ENCODE data around the gene NAA16. TPM values are rescaled to one million over a fixed set of nuclear protein-coding genes. Genes with fewer than 3 reads are reported as not detected.

The NAA16 gene
- total and polyA plus RNA-seq, 5 donors = 6.3 to 14.2 (median 13.3) TPM

DNA sequence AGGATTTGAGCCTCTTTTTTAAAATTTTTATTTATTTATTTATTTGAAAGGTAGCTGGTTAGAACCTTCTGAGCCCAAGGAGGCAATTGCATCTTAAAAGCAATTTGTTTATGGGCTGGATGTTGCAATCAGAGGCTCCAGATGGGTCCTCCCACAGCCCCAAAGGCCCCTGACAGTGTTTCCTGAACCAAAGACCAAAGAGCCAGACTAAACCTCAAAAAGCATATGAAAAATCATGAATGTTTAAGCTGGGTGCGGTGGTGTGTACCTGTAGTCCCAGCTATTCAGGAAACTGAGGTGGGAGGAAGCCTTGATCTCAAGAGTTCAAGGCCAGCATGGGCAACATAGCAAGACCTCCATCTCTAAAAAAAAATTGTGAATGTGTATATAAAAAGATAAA, 78.5 kb downstream of the NAA16 start:
- H3K4me1 ChIP-seq (ENCODE audit: control insufficient read depth, insufficient read depth, low read length) = no peaks in the 10 kb centered on the region
- ATAC-seq (no peak), DNase-seq (no peak)
- H3K9me3 ChIP-seq (ENCODE audit: control insufficient read depth, low read length) = no peaks in the 10 kb centered on the region
- no peak overlapping the region for H3K27ac ChIP-seq (ENCODE audit: low read length)
- 91% methylated on average over 1 of the region's 1 CpG for WGBS
- H3K27me3 ChIP-seq (ENCODE audit: control insufficient read depth, insufficient read depth) = no peaks in the 10 kb centered on the region
- no peak overlapping the region for H3K4me3 ChIP-seq (ENCODE audit: low read length)
- intact Hi-C loops (cut with DNase I) = no loop called here

- intact Hi-C loops (cut with DNase I) = no loop called here
- no peak for ATAC-seq
- no peak overlapping the region for H3K4me3 ChIP-seq (ENCODE audit: low read length)
- DNase-seq = no peak
- no peak overlapping the region for H3K27ac ChIP-seq (ENCODE audit: low read length)
- WGBS = 89% methylated on average over 1 of the region's 1 CpG
- H3K4me1 ChIP-seq (ENCODE audit: control insufficient read depth, insufficient read depth, low read length) = no peaks in the 10 kb centered on the region
- H3K9me3 ChIP-seq (ENCODE audit: control insufficient read depth, low read length) = no peaks in the 10 kb centered on the region
- no peaks in the 10 kb centered on the region for H3K27me3 ChIP-seq (ENCODE audit: control insufficient read depth, insufficient read depth)
Observed at GRCh38 chr13:41394166-41394565, 83.1 kb downstream of the NAA16 start.

- H3K27ac ChIP-seq (ENCODE audit: low read length) = no peak overlapping the region
- no peak for ATAC-seq
- H3K9me3 ChIP-seq (ENCODE audit: control insufficient read depth, low read length) = no peaks in the 10 kb centered on the region
- H3K4me1 ChIP-seq (ENCODE audit: control insufficient read depth, insufficient read depth, low read length) = no peaks in the 10 kb centered on the region
- no peaks in the 10 kb centered on the region for H3K27me3 ChIP-seq (ENCODE audit: control insufficient read depth, insufficient read depth)
- intact Hi-C loops (cut with DNase I) = no loop called here
- no peak for DNase-seq
- no peak overlapping the region for H3K4me3 ChIP-seq (ENCODE audit: low read length)
- 74% methylated on average over 7 of the region's 7 CpGs for WGBS
Observed at GRCh38 chr13:41398494-41399170, 87.6 kb downstream of the NAA16 start.

DNA sequence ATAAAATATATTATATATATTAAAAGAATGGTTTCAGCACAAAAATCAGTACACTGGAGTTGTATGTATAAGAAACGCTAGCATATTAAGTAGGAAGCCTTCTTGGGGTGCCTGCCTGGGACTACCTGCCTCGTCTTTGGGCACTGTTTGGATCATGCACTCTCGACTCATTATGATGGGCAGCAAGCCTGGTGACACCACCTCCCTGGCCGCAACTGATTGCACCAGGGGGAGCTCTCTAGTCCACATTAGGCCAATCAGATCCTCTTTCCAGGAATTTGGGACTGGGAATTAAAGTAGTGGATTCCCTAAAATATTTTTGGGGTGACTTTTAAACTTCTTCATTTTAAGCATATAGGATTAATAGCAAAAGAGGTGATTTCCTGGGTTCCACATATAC, 90.3 kb downstream of the NAA16 start:
- DNase-seq = no peak
- Histone ChIP-seq H3K27me3 (ENCODE audit: control insufficient read depth, insufficient read depth) (no peaks in the 10 kb centered on the region), H3K4me3 (ENCODE audit: low read length) (no peak overlapping the region), H3K4me1 (ENCODE audit: control insufficient read depth, insufficient read depth, low read length) (no peaks in the 10 kb centered on the region), H3K27ac (ENCODE audit: low read length) (no peak overlapping the region), H3K9me3 (ENCODE audit: control insufficient read depth, low read length) (no peaks in the 10 kb centered on the region)
- ATAC-seq = no peak
- WGBS = 88% methylated on average over 4 of the region's 4 CpGs
- intact Hi-C loops (cut with DNase I) = no loop called here

DNA sequence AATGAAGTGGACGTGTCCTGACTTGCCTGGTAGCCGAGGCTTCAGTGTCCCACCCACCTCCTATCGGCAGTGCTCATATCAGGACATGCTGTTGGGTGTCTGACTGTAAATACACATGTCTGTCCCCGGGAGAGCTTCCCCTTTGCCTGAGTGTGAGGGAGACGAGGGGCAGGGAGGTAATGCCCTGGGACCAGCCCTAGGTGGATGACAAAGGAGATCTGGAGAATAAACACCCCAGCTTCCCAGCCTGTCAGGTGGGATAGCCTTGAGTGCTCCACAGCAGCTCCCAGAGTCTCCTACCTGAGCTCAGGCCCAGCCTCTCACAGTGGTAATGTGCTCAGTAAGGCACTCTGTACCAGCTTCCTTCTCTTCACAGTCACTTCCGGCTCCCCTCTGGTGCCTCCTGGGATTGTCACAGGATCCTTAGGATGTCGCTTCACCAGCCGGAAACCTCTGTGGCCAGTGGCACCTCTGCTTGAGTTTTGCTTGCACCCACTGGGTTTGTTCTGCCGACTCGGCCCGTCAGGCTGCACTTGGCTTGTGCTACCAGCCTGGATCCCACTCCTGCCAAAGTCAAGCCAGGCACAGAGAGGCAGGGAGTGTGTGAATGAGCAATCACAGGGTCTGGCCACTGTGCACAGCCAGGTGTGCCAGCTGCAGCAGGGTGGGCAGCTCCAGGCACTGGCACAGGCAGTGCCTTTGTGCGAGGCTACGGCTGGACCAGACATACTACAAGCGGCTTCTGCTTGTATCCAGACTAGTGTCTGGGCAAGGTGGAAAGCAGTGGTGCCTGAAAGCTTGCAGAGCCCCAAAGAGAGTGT, 91.8 kb downstream of the NAA16 start:
- no peak overlapping the region for H3K4me3 ChIP-seq (ENCODE audit: low read length)
- intact Hi-C loops (cut with DNase I) = no loop called here
- 76% methylated on average over 14 of the region's 14 CpGs for WGBS
- no peaks in the 10 kb centered on the region for H3K4me1 ChIP-seq (ENCODE audit: control insufficient read depth, insufficient read depth, low read length)
- no peak for DNase-seq
- peak in 1 of 2 donors; percentile 26 for ATAC-seq
- H3K27ac ChIP-seq (ENCODE audit: low read length) = no peak overlapping the region
- no peaks in the 10 kb centered on the region for H3K27me3 ChIP-seq (ENCODE audit: control insufficient read depth, insufficient read depth)
- H3K9me3 ChIP-seq (ENCODE audit: control insufficient read depth, low read length) = no peaks in the 10 kb centered on the region

GRCh38 chr13:41403983-41404382, 92.9 kb downstream of the NAA16 start:
- ATAC-seq = no peak
- H3K4me3 ChIP-seq (ENCODE audit: low read length) = no peak overlapping the region
- intact Hi-C loops (cut with DNase I) = no loop called here
- no peak overlapping the region for H3K27ac ChIP-seq (ENCODE audit: low read length)
- H3K9me3 ChIP-seq (ENCODE audit: control insufficient read depth, low read length) = no peaks in the 10 kb centered on the region
- WGBS = 96% methylated on average over 4 of the region's 4 CpGs
- no peaks in the 10 kb centered on the region for H3K27me3 ChIP-seq (ENCODE audit: control insufficient read depth, insufficient read depth)
- no peak for DNase-seq
- no peaks in the 10 kb centered on the region for H3K4me1 ChIP-seq (ENCODE audit: control insufficient read depth, insufficient read depth, low read length)

DNA sequence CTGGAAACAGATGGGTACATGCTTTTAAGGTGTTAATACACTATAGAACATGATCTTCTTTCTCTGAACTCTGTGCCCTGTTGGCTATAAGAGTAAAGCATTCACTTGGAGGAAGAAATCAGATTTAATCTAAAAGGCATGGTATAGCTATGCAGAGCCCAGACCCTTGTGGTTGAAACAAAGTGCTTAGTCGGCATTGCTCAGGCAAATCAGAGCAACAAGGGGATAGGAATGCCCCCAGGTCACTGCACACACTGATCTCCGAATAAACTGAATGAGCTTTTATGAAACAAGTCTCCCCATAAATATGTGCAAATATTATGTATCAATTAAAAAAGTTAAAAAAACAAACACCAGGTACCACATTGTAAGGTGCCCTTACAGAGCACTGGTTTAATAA, 94.3 kb downstream of the NAA16 start:
- H3K4me1 ChIP-seq (ENCODE audit: control insufficient read depth, insufficient read depth, low read length) = no peaks in the 10 kb centered on the region
- H3K4me3 ChIP-seq (ENCODE audit: low read length) = no peak overlapping the region
- H3K9me3 ChIP-seq (ENCODE audit: control insufficient read depth, low read length) = no peaks in the 10 kb centered on the region
- no peaks in the 10 kb centered on the region for H3K27me3 ChIP-seq (ENCODE audit: control insufficient read depth, insufficient read depth)
- no peak overlapping the region for H3K27ac ChIP-seq (ENCODE audit: low read length)
- no peak for ATAC-seq
- DNase-seq = no peak
- WGBS = 55% methylated on average over 2 of the region's 2 CpGs
- intact Hi-C loops (cut with DNase I) = no loop called here

DNA sequence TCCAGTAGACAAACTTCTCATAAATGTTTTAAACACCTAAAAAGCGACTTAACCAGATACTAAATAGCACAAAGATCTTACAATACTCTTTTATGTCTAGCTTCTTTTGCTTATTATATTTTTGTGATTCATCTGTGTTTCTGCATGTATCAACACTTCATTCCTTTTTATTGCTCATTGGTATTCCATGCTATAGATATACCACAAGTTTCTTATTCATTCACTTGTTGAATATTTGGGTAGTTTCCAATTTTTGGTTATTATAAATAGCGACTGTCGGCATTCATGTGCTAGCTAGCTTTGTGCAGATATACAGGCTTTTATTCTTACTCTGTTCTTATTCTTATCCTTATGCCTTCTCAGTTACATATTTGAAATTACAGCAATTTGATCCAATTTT, 96.3 kb downstream of the NAA16 start:
- intact Hi-C loops (cut with DNase I) = no loop called here
- 70% methylated on average over 3 of the region's 3 CpGs for WGBS
- Histone ChIP-seq H3K4me1 (ENCODE audit: control insufficient read depth, insufficient read depth, low read length) (no peaks in the 10 kb centered on the region), H3K27me3 (ENCODE audit: control insufficient read depth, insufficient read depth) (no peaks in the 10 kb centered on the region), H3K4me3 (ENCODE audit: low read length) (no peak overlapping the region), H3K9me3 (ENCODE audit: control insufficient read depth, low read length) (no peaks in the 10 kb centered on the region), H3K27ac (ENCODE audit: low read length) (no peak overlapping the region)
- no peak for DNase-seq
- no peak for ATAC-seq

GRCh38 chr13:41408121-41408520, 97.1 kb downstream of the NAA16 start:
- DNase-seq = no peak
- Histone ChIP-seq H3K9me3 (ENCODE audit: control insufficient read depth, low read length) (no peaks in the 10 kb centered on the region), H3K4me3 (ENCODE audit: low read length) (no peak overlapping the region), H3K27me3 (ENCODE audit: control insufficient read depth, insufficient read depth) (no peaks in the 10 kb centered on the region), H3K27ac (ENCODE audit: low read length) (no peak overlapping the region), H3K4me1 (ENCODE audit: control insufficient read depth, insufficient read depth, low read length) (no peaks in the 10 kb centered on the region)
- no peak for ATAC-seq
- intact Hi-C loops (cut with DNase I) = no loop called here

DNA sequence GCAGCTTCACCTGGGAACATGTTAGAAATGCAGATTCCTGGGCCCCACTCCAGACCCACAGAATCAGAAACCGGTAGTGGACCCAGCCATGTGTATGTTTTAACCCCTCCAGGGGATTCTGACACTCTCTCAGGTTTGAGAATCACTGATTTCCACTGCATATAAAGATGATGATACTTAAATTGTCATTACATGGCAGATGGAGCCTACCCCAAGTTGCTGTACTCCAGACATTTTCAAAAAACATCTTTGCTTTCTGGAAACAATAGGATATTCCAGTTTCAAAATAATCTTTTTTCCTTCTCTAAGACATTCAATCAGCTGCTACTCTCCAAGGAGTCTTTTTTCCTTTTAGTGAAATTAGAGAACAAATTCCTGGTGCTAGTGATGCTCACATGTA, 97.7 kb downstream of the NAA16 start:
- Histone ChIP-seq H3K27me3 (ENCODE audit: control insufficient read depth, insufficient read depth) (no peaks in the 10 kb centered on the region), H3K4me1 (ENCODE audit: control insufficient read depth, insufficient read depth, low read length) (no peaks in the 10 kb centered on the region), H3K27ac (ENCODE audit: low read length) (no peak overlapping the region), H3K9me3 (ENCODE audit: control insufficient read depth, low read length) (no peaks in the 10 kb centered on the region), H3K4me3 (ENCODE audit: low read length) (no peak overlapping the region)
- DNase-seq (no peak), ATAC-seq (no peak)
- intact Hi-C loops (cut with DNase I) = no loop called here
- WGBS = 60% methylated on average over 1 of the region's 1 CpG

- Histone ChIP-seq H3K9me3 (ENCODE audit: control insufficient read depth, low read length) (no peaks in the 10 kb centered on the region), H3K27ac (ENCODE audit: low read length) (no peak overlapping the region), H3K4me1 (ENCODE audit: control insufficient read depth, insufficient read depth, low read length) (no peaks in the 10 kb centered on the region), H3K4me3 (ENCODE audit: low read length) (no peak overlapping the region), H3K27me3 (ENCODE audit: control insufficient read depth, insufficient read depth) (no peaks in the 10 kb centered on the region)
- intact Hi-C loops (cut with DNase I) = loop anchor here in 2 of 4 donors (5.0 kb wide), 2 partner anchors 243 to 248 kb away; no protein-coding TSS in a partner anchor
- ATAC-seq (no peak), DNase-seq (no peak)
- 79% methylated on average over 2 of the region's 2 CpGs for WGBS
Observed at GRCh38 chr13:41409611-41410010, 98.5 kb downstream of the NAA16 start.
